Posterior cingulate gyrus (tissue), 11 donors: Measurements from ENCODE around the gene MISP.

Experiments
- DNase-seq, 10 donors: peaks; one replicate each; pipeline versions ENCODE4 v3.0.0 to v3.0.0-alpha.2; 2020 to 2021; ENCODE audit warnings: mixed read lengths in 3 of 10
- intact Hi-C: fragments of 100-400 bp; cut with DNase I; formaldehyde crosslinking; loops from one replicate; pipeline ENCODE4 v1.15.1; 2023

Gene MISP

DNA sequence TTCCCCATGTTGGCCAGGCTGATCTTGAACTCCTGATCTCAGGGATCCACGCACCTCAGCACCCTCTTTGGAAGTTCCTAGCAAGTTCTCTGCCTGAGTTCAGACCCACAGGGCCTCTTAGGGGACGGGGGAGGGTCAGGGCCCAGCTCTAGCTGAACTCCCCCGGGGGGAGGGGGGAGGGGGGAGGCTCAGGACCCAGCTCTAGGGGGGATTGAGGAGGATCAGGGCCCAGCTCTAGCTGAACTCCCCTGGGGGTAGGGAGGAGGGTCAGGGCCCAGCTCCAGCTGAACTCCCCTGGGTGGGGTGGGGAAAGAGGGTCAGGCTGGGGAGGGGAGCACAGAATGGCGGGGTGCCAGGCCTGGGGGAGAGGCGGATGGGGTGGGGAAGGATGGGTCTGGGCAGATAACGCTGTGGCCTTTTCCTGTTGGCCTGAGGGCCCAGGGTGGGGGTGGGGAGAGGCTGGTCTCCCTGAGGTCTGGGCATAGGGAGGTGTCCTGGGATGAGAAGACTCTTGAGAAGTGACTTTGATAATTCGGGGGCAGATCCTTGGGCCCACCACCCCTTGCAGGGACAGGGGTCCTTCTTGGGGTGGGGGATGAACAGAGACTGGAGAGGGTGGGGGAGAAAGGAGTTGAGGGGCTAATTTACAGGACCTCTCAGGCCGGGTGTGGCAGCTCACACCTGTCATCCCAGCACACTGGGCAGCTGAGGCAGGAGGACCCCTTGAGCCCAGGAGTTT lies 40.8 kb downstream of the MISP start:
- DNase-seq: no peak
- intact Hi-C loops: loop anchor here (10.0 kb wide), 1 partner anchor 127 kb away; the partner anchor contains the start of gene RNF126

DNA sequence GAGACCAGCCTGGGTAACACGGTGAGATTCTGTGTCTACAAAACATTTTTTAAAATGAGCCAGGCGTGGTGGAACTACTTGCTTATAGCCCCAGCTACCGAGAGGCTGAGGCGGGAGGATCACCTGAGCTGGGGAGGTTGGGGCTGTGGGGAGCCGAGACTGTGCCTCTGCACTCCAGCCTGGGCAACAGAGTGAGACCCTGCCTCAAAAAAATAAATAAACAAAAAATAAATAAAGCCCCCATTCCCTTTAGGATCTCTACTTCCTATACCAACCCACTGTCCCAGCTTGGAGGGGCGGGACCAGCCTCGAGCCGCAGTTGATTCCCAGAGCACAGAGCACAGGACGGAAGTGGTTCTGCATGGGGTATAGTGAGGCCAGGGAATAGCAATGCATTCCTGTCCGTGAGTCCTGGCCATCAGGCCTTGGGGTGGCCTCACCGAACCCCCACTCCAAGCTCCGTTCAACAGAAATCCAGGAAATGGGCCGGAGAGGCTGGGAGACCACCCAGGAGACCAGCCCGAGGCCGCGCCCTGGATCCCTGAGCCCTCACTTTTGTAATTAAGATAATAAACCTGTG lies 41.5 kb downstream of the MISP start:
- DNase-seq: no peak
- intact Hi-C loops: loop anchor here (10.0 kb wide), 1 partner anchor 128 kb away; the partner anchor contains the start of gene RNF126

DNA sequence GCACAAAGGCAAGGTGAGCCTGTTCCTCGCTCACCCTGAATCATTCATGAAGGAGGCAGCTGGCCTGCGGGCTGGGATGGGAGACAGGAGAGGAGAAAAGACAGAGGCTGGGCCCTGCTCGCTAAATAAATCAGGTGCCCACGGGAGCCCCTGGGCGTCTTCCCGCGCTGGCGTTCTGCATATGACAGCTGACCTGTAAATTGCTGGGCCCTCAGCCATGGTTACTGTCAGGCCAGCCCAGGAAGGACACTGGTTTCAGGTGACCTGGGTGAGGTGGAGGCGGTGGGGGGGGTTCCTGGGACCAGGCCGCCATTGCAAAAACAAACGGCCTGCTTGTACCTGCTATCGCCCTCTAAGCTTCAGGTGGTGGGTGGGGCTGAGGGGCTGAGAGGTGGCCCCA lies 42.9 kb downstream of the MISP start:
- DNase-seq: no peak
- intact Hi-C loops: loop anchor here (10.0 kb wide), 1 partner anchor 129 kb away; the partner anchor contains the start of gene RNF126

DNA sequence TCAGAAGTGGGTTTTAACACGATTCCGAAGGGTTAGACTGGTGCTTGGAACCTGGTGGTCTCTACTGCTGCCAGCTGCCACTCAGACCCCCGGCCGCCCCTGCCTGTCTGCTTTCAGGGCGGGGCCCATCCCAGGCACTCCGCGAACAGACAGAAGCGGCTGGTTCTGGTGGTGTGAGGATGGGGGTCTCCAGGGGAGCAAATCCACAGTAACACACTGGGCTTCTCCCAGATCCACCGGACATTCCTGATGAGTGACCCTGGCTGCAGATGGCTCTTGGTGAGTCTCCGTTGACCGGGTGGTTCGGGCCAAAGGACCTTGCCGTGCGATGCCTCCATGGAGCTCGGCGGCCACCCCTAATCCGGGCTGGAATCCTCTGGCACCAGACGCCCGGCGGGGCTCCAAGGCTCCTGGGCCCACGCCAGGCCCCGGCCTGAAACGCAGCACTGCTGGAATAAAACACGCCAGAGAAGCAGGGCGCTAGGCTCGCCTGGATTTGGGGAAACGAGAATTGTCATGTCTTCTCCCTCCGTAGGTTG lies 44.2 kb downstream of the MISP start:
- no peak for DNase-seq
- intact Hi-C loops: loop anchor here (10.0 kb wide), 1 partner anchor 130 kb away; the partner anchor contains the start of gene RNF126

DNA sequence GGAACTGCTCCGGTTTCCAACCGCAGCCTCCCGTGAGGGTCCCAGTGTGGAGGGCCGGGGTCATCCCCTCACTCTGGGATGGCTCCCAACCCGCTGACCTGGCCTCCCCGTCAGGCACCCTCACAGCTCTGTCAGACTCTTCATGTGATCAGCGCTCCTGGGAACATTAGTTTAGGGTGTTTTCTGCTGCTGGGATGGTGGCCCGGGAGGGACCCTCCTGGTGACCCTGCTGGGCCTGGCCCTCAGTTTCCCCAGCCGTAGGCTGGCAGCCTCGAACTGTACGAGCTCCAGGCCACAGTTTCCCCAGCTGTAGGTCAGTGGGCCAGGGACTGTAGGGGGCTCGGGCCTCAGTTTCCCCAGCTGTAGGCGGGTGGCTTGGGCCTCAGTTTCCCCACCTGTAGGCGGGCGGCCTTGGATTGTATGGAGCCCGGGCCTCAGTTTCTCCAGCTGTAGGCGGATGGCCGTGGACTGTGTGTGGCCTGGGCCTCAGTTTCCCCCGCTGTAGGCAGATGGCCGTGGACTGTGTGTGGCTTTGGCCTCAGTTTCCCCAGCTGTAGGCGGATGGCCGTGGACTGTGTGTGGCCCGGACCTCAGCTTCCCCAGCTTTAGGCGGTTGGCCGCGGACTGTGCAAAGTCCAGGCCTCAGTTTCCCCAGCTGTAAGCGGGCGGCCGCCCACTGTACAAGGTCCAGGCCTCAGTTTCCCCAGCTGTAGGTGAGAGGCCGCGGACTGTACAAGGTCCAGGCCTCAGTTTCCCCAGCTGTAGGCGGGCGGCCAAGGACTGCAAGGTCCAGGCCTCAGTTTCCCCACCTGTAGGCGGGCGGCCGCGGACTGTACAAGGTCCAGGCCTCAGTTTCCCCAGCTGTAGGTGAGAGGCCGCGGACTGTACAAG lies 45.0 kb downstream of the MISP start:
- no peak for DNase-seq
- intact Hi-C loops: loop anchor here (10.0 kb wide), 1 partner anchor 131 kb away; the partner anchor contains the start of gene RNF126

DNA sequence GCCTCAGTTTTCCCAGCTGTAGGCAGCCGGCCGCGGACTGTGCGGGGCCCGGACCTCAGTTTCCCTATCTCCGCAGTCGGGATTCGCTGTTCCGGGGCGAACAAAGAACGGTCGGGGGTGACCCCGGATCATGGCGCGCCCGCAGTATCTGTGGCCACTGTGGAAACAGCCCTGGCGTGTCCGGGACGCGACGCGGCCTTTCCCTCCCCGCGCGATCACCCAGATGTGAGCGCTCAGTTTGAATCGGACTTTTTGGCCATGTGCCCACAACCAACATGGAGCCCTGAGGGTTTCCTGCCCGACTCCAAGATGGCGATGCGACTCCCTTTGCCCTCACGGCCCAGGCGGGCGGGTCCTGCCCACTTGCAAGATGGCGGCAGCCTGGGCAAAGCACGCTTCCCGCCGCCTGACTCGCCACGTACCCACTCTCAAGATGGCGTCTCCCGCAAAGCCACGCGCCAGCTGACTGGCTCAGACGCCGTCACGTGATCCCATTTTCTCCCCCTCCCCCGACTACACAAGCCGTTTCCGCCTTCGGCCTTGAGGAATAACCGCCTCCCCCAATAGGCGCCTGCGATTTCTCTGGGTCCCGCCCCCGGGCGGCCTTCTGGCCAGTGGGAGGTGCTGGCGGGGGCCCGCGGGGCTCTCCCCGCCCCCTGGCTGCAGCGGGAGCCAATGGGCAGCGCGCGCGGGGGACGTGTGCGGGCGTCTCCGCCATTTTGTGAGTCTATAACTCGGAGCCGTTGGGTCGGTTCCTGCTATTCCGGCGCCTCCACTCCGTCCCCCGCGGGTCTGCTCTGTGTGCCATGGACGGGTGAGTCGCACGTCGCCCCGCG lies 46.0 kb downstream of the MISP start, which contains the start of gene PTBP1:
TSS of gene PTBP1 (plus strand) at position 761 of the 836 bp plus-strand sequence. CDS start at position 807, 46 bp downstream.
- intact Hi-C loops: loop anchor here (10.0 kb wide), 1 partner anchor 132 kb away; the partner anchor contains the start of gene RNF126
- DNase-seq: peak; percentile 99 to 100 (median 100)

DNA sequence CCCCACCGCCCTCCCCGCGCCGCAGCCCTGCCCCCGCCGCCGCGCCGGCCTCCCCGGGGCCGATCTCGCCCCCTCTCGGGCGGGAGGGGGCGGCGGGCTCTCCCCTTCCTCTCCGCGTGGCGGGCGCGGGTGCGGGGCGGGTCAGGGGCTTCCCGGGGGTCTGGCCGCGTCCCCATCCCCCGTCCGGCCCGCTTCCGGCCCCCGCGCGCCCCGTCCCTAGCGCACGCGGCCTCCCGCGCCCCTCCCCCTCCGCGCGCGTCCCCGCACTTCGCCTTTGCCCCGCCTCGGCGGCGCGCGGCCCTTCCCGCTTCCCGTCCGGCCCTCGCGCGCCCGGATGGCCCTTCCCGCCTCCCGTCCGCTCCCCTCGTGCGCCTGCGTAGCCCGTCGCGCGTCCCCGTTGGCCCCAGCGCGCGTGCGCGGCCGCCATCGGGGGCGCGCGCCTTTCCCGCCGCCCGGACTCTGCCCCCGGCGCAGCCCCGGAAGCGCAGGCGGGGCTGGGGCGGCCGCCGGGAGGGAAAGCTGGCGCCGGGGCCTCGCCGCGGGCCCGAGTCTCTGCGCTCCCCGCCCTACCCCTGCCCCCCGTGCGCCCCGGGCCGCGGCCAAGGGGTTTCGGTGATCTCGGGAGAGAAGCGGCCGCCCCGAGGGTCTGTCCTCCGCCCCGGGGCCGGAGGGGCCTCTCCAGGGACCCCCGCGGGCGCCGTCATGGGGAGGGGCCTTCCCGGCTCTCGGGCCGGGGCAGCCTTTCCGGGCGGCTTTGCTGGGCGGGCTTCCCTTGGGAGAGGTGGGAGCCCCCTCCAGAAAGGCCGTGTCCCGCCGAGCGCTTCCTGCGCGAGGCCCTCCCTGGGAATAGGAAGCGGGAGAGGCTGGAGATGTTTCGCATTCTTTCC lies 46.9 kb downstream of the MISP start:
- intact Hi-C loops: loop anchor here (10.0 kb wide), 1 partner anchor 133 kb away; the partner anchor contains the start of gene RNF126
- DNase-seq: peak in 9 of 10 donors; percentile 59 to 95 (median 66)

DNA sequence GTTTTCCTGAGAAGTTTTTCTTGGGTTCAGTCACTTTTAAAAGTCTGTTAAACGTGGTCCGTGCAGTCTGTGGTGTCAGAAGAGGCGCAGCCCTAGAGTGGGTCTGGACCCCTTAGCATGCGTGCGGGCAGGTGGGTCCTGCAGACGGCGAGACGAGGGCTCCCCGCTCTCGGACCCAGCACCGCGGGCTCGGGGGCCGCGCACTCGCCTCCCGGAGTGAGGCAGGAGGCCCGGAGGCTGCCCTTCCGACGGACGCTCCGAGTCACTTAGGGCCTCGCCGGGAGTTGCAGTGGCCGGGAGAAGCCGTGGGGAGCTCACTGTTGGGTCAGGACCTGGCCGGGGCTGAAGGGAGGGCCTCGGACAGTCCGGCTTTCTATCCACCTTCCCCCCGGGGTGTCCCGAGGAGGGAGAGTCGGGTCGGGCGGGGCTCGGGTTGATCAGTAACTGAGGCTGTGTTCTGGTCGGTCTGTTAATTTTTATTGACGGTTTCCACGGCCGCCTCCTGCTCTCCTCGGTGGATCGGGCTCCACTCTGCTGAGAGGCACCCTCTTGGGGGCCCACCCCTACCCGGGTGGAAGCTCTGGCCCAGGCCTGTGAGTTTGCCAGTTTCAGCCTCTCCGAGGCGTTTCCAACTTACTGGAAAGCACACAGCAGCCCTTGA lies 47.6 kb downstream of the MISP start:
- intact Hi-C loops: loop anchor here (10.0 kb wide), 1 partner anchor 134 kb away; the partner anchor contains the start of gene RNF126
- DNase-seq: no peak

DNA sequence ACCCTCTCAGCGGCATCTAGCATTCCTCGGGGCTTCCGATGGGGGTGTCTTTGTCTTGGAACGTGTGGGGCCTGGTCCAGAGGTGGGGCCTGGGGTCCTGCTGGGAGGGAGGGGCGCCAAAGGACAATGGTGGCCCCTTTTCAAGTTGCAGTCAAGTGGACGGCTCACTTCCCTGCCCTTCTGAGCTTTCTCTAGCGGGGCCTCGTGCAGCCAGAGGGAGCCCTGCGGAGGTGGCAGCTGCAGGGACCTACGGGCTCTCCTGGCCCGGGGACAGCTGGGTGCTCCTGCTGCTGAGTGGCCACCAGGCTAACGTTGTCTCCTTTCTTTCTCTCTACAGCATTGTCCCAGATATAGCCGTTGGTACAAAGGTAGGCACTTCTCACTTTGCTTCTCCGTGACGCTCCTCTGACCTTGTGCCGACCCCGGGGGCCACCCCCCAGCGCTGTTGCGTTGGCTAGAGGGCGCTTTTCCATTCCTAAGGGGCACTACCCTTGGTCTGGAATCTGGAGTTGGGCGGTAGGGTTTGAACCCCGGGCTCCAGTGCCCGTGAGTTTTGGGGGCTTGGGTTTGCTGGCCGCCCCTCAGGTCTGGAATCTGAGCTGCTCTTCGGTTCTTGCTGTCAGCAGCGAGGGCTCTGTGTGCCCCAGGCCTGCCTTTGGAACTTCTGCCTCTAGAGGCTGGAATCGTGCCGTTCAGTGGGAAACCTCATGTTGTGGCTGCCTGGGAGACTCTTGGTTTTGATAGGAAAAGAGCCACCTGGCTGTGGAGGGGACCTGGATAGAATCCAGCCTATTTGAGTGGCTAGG lies 48.4 kb downstream of the MISP start:
- intact Hi-C loops: loop anchor here (10.0 kb wide), 1 partner anchor 134 kb away; the partner anchor contains the start of gene RNF126
- no peak for DNase-seq

DNA sequence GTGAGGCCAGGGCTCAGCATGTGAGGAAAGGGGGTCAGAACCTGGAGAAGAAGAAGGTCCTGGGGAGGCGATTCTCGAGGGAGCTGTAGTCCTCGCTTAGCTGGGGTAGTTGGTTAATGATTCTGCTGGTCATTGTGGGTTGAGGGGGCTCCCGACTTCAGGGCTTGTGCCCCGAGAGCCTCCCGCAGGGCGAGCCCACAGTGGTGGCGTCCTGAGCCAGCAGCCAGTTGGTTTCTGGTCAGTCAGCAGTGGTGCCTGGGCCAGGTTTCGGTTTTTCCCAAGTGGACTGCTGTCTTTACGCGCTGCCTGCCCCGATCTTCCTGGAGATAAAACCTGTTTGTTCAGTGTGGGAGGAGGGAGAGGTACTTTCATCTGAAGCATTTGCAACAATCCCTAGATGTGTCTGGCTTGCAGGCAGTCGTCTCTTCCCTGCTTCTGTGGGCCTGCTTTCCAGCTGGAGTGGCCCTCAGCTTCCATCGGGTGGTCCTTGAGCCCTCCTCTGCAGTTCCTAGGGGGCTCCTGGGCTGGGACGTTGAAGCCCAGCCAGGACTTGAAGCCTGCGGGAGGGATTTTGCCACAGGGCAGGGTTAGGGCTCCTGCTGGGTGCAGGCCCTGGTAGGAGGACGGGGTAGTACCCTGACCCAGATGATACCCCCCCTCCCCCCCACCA lies 49.6 kb downstream of the MISP start:
- peak in 1 of 10 donors; percentile 79 for DNase-seq

DNA sequence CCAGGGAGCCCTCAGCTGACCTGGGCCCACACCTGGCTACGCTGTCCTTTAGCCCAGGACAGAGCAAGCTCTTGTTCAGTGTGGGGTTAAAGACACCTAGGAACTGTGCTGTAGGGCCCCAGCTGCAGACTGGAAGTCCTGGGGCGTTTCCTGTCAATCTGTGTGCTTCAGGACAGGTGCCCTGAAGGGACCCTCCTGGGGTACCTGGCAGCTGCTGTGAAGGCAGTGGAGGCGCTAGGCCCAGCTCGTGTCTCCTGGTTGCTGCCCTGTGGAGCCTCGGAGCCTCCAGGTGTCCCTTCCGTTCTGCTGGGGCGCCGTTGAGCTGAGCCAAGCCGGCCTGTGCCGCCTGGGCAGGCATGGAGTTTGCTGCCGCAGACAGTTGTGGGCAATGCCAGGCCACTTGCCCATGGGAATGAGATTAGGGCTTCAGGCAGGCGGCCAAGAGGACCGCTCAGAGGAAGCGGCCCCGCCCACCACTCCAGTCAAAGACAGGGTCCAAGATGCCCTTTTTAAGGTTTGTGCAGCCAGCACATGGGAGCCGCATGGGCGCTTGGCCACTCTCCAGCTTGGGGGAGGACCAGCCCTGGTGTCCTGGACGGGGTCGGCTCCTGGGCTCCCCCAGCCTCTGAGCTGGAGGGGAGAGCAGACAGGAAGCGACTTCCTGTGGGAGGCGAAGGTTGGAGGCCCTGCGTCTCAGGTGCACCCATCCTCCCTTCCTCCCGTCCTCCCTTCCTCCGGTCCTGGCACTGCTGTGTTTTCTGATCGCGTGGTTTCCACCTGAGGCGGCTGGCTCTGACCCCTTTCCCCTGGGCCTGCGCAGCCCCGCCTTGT lies 50.3 kb downstream of the MISP start:
- intact Hi-C loops: no loop called here
- no peak for DNase-seq

More for the DNA sequence above, 49.6 kb downstream of the MISP start:
- intact Hi-C loops: no loop called here

DNA sequence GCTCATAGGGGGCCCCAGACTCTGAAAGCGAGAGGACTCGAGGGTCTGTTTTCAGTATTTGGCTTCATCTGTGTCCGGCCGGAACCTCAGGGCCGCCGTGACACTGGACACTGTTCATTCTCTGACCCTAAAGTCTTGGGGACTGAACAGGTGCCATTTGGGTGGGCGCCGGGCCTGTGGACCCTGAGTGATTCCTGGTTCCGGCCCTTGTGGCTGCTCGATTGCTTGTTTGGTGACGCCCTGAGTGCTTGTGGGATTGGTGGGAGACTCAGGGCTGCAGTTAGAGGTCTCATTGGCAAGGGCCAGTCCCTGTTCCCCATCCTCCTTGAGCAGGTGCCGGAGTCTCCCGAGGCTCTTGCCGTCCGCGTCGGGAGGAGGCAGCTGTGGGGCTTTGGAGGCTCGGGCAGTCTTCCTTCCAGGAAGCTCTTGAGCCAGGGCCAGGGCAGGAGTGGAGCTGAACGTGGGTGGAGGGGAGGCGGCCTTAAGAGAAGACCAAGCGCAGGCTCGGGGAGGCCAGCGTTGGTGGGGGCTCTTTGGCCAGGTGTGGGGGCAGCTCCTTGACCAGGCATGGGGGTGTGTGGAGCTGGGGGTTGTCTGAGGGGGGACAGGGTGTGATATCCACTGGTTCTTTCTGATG lies 51.1 kb downstream of the MISP start:
- intact Hi-C loops: no loop called here
- DNase-seq: peak in 1 of 10 donors; percentile 81

DNA sequence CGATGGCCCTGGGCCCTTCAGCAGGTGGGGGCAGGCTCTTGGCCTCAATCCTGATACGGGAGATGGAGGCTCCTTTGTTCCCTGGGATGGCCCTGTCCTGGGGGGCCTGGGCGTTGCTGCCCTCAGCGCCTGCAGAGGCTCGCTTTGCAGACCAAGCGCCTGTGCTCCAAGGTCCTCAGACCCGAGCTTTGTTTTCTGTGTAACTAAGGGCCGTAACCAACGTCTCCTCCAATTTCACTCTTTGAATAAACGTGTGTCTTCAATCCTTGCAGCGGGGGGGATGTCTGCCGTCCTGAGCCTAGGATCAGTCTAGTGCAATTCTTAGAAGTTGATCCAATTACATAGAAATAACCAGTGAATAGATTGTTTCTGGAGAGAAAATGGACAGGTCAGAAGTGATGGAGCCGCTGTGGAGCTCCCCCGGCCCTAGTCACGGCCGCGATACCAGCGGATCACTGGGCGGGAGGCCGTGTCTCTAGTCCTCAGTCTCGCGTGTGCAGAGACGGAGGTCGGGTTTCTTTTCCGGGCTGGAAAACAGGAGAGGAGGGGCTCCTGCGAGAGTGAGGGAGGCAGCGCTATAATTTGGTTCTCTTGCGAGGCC lies 51.7 kb downstream of the MISP start:
- no peak for DNase-seq
- intact Hi-C loops: no loop called here

DNA sequence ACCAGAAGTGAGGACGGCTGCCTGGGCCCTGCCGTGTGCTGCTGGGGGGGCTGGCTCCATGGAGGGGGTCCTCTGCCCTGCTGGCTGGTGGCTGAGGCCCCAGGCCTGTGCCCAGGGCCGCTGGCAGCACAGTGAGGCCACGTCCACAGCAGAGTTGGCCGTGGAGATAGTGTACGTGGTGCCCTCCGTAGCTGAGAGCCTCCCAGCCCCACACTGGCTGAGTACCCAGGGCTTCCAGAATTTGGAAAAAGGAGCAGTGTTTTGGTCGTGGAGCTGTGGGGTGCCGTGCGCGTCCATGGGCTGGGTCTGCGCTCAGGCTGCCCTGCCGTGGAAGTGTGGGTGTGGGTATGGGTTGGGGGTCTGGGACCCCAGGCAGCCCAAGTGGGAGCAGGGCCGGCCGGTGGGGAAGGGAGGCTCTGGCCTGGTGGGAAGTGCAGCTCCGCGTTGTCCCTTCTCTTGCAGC lies 52.2 kb downstream of the MISP start:
- DNase-seq: no peak
- intact Hi-C loops: no loop called here
